Posterior cingulate gyrus (tissue), 11 donors: Measurements from ENCODE around the gene TMEM238L.

Experiments used
- DNase-seq, 10 donors: peaks; one replicate each; pipeline versions ENCODE4 v3.0.0 to v3.0.0-alpha.2; 2020 to 2021; ENCODE audit warnings: mixed read lengths in 3 of 10
- intact Hi-C: fragments of 100-400 bp; cut with DNase I; formaldehyde crosslinking; loops from one replicate; pipeline ENCODE4 v1.15.1; 2023

The TMEM238L gene

DNA sequence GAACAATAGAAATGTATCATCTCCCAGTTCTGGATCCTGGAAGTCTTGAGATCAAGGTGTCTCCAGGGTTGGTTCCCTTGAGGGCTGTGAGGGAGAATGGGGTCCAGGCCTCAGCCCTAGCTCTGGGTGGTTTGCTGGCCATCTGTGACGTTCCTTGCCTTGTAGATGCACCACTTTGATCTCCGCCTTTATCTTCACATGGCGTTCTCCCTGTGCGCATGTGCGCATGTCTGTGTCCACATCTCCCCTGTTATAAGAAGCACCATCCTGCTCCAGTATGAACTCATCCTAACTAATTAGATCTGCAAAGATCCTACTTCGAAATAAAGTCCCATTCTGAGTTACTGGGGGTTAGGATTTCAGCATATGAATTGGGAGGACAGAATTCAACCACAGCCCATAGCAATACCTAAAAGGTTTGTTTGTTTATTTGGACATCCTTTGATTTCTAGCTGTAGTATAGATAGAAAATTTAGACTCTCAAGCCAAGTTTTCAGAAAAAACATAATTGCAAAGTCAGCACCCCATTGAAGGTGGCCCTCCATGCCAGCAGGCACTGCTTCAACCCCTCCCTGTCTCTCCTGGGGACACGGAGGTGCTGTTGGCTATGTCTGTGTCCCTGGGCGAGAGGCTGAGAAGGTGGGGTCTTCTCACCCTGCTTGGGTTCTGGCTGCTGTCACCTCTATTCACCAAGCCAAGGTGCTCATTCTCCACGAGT, 2.8 kb upstream of the TMEM238L start:
- DNase-seq: no peak
- intact Hi-C loops: no loop called here

DNA sequence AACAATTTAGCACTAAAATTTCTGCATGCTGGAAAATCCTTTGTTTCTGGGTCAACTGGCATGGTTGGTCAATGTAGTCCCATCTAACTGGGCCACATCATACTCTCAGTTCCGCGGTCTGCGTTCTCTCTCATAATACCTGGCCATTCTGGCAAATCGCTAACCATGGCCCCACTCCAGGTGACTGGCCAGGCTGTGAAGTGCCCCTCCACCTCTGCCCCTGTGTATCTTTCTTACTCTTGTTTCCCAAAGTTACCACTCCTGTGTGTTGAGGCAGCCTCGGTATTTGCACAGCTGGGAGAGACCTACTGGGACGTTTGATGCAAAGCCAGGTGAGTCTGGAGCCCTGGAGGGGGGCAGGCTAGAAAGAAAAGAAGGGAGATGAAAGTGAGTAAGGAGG, 2.0 kb upstream of the TMEM238L start:
- DNase-seq: no peak
- intact Hi-C loops: no loop called here

DNA sequence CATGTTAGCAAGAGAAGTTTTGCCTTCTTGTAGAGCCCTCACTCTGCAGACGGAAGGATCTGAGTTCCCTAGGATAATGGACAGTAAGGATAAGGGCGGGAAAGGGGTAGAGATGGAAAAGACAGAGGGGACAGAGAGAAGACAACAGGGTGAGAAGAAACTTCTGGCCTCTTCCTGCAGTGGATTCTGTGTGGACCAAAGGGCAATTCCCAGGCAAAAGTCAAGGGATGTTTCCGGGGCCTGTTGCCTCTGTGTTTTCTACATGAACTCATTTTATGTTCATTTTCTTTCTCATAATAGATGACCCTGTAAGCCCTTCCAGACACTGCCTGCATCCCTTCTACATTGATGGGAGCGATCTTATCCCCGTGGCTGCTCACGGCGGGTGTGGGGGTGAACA, 647 bp upstream of the TMEM238L start:
- intact Hi-C loops: no loop called here
- no peak for DNase-seq

DNA sequence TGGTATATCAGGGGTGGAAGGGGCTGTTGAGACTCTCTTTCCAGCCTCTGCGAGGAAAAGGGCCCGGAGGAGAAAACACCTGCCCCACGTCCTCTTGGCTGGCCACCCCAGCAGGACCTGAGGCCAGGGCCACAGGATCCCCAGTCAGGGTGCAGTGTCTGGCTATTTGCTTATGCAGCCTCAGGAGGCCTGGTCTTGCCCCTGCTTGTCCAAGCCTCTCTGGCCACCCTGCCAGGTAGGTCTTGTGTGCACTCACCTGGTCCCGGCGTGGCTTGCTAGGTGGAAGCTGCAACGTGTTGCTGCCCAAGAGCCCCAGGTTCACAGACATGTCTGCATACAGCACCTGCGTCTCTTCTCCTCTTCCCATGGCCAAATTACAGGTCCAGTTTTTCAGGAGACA, 549 bp downstream of the TMEM238L start:
- no peak for DNase-seq
- intact Hi-C loops: no loop called here

DNA sequence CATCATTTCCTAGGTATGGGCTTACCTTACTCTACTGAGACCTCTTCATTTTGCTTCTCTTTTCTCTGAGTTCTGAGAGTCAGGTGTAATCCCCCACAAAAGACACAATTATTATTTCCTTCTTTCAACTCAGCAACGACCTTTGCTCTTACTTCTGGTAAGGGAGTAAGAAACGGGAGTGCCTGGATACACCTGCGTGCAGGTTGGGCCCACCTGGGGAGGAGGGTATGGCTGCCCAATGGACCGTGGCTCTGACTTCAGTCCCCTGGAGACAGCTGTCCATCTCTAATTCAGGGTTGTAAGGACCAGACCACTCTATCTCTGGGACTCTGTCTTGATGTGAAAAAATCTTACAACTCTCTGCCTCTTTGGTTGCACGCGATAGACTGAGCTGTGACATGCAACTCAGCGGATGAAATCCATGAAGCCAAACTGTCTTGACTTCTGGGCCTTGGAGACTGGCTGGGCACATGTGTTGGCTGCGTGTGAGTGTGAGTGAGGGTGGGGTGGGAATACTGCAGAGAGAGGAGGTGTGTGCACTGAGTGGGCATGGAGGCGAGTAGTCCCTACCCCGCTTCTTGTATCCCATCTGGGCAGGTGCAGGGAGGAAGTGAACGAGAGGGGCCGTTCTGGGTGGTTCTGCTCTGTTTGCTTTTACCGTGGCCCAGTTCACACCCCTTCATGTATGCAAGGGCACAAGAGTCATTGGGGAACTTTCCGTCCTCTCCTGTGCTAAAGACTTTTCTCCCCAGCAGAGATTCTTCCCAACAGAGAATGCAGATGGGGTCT, 1.2 kb downstream of the TMEM238L start:
- intact Hi-C loops: no loop called here
- DNase-seq: no peak

DNA sequence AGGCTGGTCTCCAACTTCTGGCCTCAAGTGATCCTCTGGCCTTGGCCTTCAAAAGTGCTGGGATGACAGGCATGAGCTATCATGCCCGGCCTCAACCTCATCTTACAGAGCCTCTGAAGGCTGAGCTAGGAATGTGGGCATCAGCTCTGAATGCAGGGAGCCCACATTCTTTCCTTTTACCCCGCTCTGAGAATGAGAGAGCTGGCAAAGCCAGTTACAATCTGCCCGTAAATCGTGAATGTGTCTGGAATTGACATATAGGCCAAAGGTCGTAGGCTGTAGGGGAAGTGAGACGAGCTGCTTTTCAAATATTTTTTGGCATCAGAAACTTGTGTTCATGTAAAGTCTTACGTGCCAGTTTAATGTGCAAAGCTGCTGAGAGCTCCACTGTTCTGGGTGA, 4.5 kb downstream of the TMEM238L start:
- intact Hi-C loops: no loop called here

DNA sequence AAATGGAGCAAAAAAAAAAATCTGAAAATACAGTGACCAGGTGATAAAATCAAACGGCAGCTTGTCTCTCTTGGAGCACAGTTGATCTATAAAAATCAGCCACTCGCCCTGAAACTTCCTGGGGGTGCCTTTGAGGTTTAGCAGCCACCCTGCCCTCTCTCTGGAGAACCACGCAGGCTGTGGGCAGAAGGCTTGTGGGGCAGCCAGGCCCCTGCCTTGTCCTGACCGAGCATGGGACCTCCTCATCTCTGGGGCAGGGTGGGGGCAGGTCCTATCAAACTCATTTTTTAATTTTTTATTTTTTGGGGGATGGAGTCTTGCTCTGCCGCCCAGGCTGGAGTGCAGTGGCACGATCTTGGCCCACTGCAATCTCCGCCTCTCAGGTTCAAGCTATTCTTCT, 5.0 kb downstream of the TMEM238L start:
- intact Hi-C loops: no loop called here
- DNase-seq: no peak

More for the DNA sequence above, 4.5 kb downstream of the TMEM238L start:
- no peak for DNase-seq

DNA sequence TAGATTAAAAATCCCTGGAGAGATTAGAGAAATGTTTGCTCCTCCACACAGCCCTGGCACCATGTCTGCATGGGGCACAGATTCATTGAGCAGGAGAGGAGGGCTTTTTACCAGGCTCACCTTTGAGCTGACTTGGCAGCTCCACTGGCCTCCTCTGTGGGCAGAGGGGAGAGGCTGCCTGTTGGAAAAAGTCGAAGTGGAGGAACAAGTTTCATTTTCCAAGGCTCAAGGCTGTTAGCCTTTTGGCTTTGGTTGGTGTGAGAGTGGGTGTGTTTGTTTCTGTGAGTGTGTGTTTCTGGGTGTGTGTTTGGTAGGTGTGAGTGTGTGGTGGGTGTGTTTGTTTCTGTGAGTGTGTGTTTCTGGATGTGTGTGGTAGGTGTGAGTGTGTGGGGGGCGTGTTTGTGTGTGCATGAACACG, 5.6 kb downstream of the TMEM238L start:
- DNase-seq: no peak
- intact Hi-C loops: no loop called here

DNA sequence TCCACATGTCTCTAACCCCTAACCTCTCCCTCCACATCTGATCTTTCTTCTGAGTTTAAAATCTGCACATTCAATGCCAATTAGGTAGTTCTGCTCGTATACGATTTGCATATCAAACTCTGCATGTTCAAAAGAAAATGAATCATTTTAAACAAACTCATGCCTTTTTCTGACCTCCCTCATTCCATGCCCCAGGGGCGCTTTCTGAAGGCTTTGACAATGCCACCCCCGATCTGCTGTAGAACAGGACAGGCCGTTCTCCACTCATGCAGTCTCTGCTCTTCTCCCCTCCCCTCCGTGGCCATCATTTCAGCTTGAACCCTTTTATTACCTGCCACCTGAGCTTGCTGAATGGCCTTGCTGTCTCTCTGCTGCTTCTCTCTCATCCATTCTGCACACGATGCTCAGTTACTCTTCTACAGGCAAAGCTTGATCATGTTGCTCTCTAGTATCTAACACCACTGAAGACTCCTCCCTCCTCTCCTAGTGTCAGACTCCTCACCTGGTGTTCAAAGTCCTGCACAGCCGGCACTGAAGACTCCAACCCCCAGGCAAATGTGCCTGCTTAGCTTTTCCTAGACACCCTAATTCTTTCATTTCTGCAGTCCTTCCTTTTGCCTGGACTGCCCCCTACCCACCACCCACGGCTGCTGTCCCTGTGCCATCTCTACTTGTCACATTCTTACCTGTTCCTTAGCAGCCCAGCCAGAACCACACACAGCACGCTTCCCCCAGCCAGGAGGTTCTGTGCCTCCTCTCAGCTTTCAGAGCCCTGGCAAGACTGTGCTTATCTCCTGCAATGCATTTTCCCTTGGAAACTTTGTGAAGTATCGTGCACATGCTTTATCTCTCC, 6.2 kb downstream of the TMEM238L start:
- no peak for DNase-seq
- intact Hi-C loops: no loop called here

DNA sequence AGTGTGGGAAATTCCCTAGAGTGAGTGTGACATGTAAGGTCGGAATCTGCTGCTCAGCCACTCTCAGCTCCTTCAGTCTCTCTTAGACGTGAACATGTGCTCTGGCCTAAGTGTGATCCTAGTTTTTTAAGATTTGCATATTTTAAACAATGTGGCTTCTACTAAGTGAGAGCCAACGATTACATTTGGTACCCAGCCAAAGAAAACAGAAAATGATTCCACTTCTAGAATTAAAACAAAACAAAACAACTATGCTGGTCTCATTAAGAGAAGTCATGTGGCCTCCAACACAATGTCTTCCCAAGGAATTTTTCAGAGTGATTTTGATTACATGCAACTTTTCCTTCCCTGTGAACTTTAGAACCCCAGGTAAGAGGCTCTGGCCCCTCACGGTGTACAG, 10.1 kb downstream of the TMEM238L start:
- intact Hi-C loops: no loop called here
- no peak for DNase-seq

DNA sequence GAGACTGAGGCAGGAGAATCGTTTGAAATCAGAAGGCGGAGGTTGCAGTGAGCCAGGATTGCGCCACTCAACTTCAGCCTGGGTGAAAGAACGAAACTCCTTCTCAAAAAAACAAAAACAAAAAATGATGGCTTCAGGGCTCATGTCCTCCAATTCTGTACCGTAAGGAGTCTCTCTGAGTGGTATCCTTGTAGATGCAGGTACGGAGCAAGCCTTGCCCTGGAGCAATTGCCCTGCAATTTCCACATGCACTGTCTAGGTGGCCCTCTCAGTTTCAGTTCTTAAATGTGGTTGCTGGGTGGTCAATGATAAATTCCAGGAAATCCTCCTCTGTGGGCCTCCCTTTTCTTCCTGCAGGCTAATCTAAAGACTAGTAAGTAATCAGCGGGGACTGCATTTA, 10.6 kb downstream of the TMEM238L start:
- intact Hi-C loops: no loop called here
- no peak for DNase-seq

DNA sequence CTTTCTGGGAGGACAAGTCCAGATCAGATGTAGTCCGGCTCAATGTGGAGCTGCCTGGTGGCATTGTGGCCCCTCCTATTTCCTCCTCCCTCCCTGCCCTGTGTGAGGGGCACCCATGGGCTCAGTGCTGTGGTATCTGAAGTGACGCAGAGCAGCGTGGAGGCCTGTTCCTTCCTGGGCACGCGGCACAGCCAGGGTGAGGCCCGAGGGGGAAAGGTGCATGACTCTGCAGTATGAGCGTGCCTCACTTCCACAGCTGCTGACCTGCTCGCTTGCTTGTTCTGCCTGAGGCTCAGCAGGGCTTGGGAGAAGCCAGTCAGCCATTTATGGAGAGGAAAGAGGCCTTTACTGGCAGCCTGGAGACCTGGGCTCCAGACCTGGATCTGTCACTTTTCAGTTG, 11.7 kb downstream of the TMEM238L start:
- DNase-seq: no peak
- intact Hi-C loops: no loop called here

DNA sequence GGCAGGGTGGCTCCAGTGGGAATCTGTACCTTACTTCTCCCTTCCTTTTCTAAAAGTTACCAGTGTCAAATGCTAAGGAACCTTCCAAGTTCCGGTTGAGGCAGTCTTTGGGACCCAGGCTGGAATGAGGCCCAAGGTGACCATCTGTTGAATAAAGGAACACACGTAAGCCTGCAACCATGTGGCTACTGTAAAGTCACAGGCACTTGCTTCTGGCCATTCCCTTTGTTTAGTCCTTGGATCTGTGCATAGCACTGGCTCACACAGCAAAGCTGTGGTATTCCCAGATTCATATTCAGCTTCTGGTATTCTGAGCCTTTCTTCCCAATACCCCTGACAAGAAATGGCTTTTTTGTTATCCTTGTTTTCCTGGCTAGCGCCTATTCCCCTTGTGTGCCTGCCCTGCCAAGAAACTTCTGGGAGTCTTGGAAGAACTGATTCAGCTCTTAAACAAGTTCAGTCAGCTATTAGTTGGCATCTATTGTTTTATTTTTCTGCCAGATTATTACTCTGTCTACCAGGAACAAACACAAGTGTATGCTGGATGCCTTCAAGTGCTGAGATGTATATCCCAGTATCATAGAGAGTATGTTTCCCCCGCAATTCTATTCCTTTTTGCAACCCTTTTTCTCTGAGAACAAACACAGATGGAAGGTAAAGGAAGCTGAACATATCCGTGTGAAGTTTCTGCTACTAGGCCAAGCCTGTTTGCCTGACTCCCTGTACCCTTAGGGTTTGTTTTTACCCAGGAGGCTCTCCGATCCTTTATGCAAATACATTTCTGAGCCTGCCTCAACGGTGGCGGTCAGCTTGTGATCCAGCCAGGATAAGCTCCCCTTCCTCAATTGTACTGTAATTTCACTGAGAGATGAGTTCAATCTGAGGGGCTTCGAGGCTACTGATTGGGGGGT, 13.2 kb downstream of the TMEM238L start:
- intact Hi-C loops: no loop called here
- DNase-seq: no peak

DNA sequence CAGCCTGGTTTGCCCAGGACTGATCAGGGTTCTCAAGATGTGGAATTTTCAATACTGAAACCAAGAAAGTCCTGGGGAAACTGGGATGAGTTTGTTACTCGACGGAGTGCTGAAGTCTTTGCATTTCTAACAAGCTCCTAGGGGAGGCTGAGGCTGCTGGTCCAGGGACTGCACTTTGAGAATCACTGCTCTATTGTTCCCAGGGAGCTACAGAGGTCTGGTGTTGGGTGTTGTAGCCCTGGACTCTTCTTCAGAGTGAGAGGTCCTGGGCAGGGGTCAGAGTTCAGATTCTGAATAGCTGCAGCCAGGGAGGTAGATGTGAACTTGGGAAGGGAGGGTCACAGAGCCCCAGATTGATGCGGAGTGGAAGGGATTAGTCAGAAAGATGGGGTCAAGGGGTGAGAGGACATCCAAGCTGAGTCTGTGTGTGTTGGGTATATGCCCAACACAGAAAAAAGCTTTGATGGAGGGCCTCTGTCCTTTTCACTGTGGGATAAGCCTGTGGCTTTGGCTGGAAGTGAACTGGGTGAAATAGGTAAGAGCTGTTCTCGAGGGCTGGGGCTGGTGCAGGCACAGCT, 14.1 kb downstream of the TMEM238L start:
- intact Hi-C loops: no loop called here
- DNase-seq: no peak

DNA sequence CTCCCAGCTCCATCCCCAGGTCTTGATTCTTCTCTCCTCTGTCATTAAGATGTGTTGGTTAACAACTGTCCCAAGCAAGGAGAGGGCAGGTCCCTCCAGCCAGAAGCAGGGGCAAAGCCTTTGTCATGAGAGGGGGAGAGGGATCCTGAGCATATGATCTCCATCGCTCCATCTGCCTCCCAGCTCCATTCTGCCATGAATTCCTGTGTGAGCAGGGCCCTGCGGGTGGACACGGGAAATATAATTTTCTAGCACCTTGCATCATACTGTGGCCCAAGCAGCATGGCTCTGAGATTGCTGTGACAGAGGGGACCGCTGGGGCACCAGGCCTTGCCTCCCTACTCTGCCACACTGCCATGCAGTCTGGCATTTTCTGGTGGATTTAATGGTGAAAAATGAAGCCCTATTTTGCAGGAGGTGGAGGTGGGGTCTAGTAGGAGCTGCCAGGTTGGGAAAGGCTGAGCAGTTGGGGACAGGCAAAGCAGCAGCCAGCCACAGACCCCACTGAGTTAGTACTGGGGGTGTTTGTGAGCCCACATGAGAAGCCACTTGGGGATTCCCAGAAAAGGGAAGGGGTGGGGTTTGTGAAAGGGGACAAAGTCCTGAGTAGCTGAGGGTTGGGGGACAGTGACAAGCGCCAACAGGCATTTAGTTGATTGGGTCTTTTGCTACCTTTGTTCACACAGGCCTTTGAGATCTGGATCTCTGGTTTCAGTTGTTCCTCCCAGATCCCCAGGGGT, 16.4 kb downstream of the TMEM238L start:
- DNase-seq: no peak
- intact Hi-C loops: no loop called here

DNA sequence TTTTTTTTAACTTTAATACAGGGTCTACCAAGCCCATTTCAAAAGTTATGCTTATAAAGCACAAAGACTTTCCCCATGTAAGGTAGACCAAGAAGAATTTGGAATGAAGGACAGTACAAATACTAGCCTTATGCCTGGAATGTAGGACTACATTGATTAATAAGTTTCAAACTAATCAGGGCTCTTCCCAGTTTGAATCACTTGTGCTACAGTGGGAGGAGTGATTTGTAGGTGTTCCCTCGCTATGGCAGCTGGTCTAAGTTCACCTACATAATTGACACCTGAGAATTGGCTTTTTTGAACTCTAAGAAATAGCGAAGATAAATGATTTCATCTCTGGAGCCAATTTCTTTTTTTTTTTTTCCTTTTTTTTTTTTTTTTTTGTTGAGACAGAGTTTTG, 18.6 kb downstream of the TMEM238L start:
- no peak for DNase-seq
- intact Hi-C loops: no loop called here

DNA sequence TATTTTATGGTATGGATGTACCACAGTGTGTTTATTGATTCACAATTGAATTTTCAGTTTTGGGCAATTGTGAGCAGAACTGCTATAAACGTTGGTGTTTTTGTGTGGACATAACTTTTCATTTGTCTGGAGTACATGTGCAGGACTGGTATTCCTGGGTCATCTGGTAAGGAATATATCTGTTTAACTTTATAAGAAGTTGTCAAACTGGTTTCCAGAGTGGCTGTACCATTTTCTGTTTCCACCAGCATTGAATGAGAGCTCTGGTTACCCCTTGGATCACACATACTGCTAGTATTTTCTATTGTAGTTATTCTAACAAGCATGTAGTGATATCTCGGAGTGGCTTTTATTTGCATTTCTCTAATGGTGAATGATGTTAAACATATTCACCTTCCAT, 24.3 kb downstream of the TMEM238L start:
- DNase-seq: no peak
- intact Hi-C loops: no loop called here

DNA sequence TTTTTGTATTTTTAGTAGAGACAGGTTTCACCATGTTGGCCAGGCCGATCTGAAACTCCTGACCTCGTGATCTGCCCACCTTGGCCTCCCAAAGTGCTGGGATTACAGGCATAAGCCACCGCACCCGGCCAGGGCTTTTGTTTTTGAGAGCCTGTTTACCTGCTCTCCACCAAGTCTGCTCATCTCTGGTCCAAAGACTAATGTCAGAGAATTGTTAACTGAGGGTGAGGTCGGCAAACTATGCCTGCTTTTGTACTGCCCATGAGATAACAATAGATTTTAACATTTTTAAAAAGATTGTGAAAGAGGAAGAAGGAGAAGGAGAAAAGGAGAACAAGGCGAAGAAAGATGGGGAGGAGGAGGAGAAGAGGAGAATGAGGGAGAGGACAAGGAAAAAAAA, 26.0 kb downstream of the TMEM238L start:
- intact Hi-C loops: no loop called here
- no peak for DNase-seq

DNA sequence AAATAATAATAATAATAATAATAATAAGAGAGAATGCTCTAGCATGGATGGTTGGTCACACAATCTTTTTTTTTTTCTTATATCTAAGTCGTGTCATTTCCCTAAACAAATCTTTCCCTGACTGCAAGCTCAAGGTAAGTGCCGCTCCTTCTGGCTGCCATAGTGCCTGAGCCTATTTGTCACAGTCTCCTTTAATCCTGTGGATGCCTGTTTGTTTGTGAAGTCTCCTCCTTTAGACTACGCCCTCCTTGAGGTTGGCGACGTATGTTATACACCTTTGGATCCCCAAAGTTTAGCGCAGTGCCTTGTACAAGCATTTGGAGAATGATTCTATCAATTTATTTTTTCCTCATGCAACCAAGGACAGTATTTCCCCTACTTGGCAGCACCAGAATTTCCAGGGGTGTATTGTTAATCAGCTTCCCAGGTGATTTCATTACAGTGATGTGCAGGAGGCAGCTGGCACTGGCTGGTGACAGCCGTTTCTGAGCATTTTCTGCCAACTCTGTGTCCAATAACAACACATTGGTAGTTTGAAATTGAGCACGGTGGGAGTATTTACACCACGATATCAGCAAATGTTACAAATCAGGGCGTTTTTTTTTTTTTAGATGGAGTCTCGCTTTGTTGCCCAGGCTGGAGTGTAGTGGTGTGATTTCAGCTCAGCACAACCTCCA, 26.6 kb downstream of the TMEM238L start:
- intact Hi-C loops: no loop called here
- no peak for DNase-seq
